Measurements from ENCODE around the gene PRR13.

PRR13 gene

DNA sequence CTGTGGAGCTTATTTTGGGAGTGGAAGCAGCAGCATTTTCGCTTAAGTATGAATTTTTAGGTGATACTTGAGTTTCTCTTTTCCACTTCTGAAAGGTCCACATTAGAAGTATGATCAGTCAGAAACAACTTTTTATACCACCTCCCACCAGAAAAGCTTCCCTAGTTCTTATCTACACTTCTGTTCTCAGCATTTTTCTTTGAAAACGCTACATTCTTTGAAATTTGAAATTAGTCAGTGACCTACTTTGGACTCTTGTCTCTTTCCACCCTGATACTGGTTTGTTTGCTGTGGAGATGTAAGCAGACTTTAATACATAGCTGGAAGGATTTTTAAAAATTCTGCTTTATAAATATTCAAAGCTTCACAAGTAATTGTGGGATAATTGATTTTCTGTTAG is 32.5 kb downstream of the PRR13 start:
- WGBS (ENCODE audit: extremely low coverage, insufficient coverage, insufficient read length): no CpG with 5 or more reads among the region's 2 CpGs
- no peaks in the 10 kb centered on the region for H3K9me3 ChIP-seq (ENCODE audit: insufficient read depth, low read depth, low read length)

DNA sequence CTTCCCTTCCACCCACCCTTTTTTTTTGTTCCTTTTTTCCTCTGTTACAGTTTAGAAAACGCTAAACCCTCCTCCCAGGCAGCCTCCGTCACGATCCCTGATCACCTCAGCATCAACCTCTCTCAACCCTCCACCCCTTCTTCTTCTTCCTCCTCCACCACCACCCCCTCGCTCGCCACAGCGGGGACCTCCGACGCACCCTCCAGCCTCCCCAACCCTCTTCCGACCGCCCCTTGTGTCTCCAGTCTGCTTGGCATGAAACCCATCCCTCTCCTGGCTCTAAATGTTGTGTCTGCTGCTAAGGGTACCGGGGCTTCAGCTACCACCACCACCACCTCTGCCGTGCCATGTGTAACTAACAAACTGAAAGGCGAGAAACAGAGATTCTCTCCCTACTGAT is 33.3 kb downstream of the PRR13 start:
- no peak overlapping the region for H3K23ac ChIP-seq (ENCODE audit: low read length)
- no peak overlapping the region for H3K27ac ChIP-seq (ENCODE audit: low read depth, low read length)
- H2BK5ac ChIP-seq (ENCODE audit: low read depth, low read length, poor library complexity): no peak overlapping the region
- 100% methylated on average over 2 of the region's 13 CpGs for WGBS (ENCODE audit: extremely low coverage, insufficient coverage, insufficient read length)
- H4K91ac ChIP-seq (ENCODE audit: low read depth, low read length): no peak overlapping the region
- no peak overlapping the region for H3K4me3 ChIP-seq (ENCODE audit: low read depth, low read length)
- no peak for DNase-seq
- H3K9me3 ChIP-seq (ENCODE audit: insufficient read depth, low read depth, low read length): no peaks in the 10 kb centered on the region
- H3K18ac ChIP-seq (ENCODE audit: low read length): no peak overlapping the region
- no peaks in the 10 kb centered on the region for H3K79me1 ChIP-seq (ENCODE audit: low read length)
- no peaks in the 10 kb centered on the region for H3K4me1 ChIP-seq (ENCODE audit: control insufficient read depth in 1 of 2, insufficient read depth in 2 of 2, low read length in 2 of 2)
- H3K9ac ChIP-seq (ENCODE audit: low read length): no peak overlapping the region
- H3K14ac ChIP-seq (ENCODE audit: low read length): no peak overlapping the region
- H3K36me3 ChIP-seq (ENCODE audit: control insufficient read depth in 1 of 2, insufficient read depth in 2 of 2, low read length in 2 of 2): peaks cover 29 to 74% of the 10 kb centered on the region in 2 experiments
- H4K12ac ChIP-seq (ENCODE audit: low read depth, low read length): no peak overlapping the region
- H4K8ac ChIP-seq (ENCODE audit: low read depth, low read length): no peak overlapping the region
- H3K4me2 ChIP-seq (ENCODE audit: low read length): no peak overlapping the region
- H3K27me3 ChIP-seq (ENCODE audit: insufficient read depth, low read length): no peaks in the 10 kb centered on the region
- no peak overlapping the region for H2BK12ac ChIP-seq (ENCODE audit: low read length)
- no peaks in the 10 kb centered on the region for H3K79me2 ChIP-seq (ENCODE audit: control insufficient read depth, insufficient read depth, low read length, poor library complexity)
- H3K4ac ChIP-seq (ENCODE audit: low read depth, low read length): no peak overlapping the region
- H2AFZ ChIP-seq (ENCODE audit: insufficient read depth, low read length, poor library complexity): no peak overlapping the region
- H2AK5ac ChIP-seq (ENCODE audit: low read length): no peak overlapping the region
- H2BK120ac ChIP-seq (ENCODE audit: insufficient read depth, low read length, poor library complexity): no peak overlapping the region

More for the DNA sequence above, 32.5 kb downstream of the PRR13 start:
- Histone ChIP-seq H3K27ac (ENCODE audit: low read depth, low read length) (no peak overlapping the region), H3K79me1 (ENCODE audit: low read length) (no peaks in the 10 kb centered on the region), H3K23ac (ENCODE audit: low read length) (no peak overlapping the region), H4K8ac (ENCODE audit: low read depth, low read length) (no peak overlapping the region), H3K4me2 (ENCODE audit: low read length) (no peak overlapping the region), H4K12ac (ENCODE audit: low read depth, low read length) (no peak overlapping the region), H3K27me3 (ENCODE audit: insufficient read depth, low read length) (no peaks in the 10 kb centered on the region), H3K18ac (ENCODE audit: low read length) (no peak overlapping the region), H3K79me2 (ENCODE audit: control insufficient read depth, insufficient read depth, low read length, poor library complexity) (no peaks in the 10 kb centered on the region), H2BK5ac (ENCODE audit: low read depth, low read length, poor library complexity) (no peak overlapping the region), H3K4ac (ENCODE audit: low read depth, low read length) (no peak overlapping the region), H4K91ac (ENCODE audit: low read depth, low read length) (no peak overlapping the region), H3K9ac (ENCODE audit: low read length) (no peak overlapping the region), H2BK120ac (ENCODE audit: insufficient read depth, low read length, poor library complexity) (no peak overlapping the region), H2AK5ac (ENCODE audit: low read length) (no peak overlapping the region), H3K4me1 (ENCODE audit: control insufficient read depth in 1 of 2, insufficient read depth in 2 of 2, low read length in 2 of 2) (no peaks in the 10 kb centered on the region), H2BK12ac (ENCODE audit: low read length) (no peak overlapping the region), H3K4me3 (ENCODE audit: low read depth, low read length) (no peak overlapping the region), H3K36me3 (ENCODE audit: control insufficient read depth in 1 of 2, insufficient read depth in 2 of 2, low read length in 2 of 2) (peaks cover 36 to 77% of the 10 kb centered on the region in 2 experiments), H3K14ac (ENCODE audit: low read length) (no peak overlapping the region), H2AFZ (ENCODE audit: insufficient read depth, low read length, poor library complexity) (no peak overlapping the region)
- DNase-seq: no peak

DNA sequence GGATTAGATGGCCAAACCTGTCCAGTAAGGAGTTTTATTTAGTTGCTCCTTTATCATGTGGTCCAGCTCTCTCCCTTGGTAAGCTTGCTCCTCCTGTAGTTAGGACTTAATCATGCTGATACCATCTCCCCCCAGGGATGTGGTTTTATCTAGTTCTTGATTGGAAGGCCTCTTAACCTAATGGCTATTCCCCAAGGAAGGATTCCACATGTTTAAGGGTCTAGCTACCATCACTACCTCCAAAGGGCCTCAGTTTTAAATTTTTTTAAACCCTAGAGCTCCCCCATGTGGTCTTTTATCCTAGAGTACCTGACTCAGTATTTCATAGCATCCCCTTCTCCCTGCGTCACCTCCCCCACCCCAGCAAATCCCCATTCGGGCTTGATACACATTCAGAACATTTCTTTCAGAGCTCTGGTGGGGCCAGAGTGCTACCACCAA is 35.3 kb downstream of the PRR13 start:
- Histone ChIP-seq H4K12ac (ENCODE audit: low read depth, low read length) (no peak overlapping the region), H3K79me2 (ENCODE audit: control insufficient read depth, insufficient read depth, low read length, poor library complexity) (no peaks in the 10 kb centered on the region), H2AFZ (ENCODE audit: insufficient read depth, low read length, poor library complexity) (no peak overlapping the region), H2AK5ac (ENCODE audit: low read length) (no peak overlapping the region), H3K14ac (ENCODE audit: low read length) (no peak overlapping the region), H3K4me3 (ENCODE audit: low read depth, low read length) (no peak overlapping the region), H3K79me1 (ENCODE audit: low read length) (no peaks in the 10 kb centered on the region), H3K36me3 (ENCODE audit: control insufficient read depth in 1 of 2, insufficient read depth in 2 of 2, low read length in 2 of 2) (peaks cover 27 to 72% of the 10 kb centered on the region in 2 experiments), H2BK120ac (ENCODE audit: insufficient read depth, low read length, poor library complexity) (no peak overlapping the region), H3K4ac (ENCODE audit: low read depth, low read length) (no peak overlapping the region), H3K18ac (ENCODE audit: low read length) (no peak overlapping the region), H3K4me2 (ENCODE audit: low read length) (no peak overlapping the region), H2BK12ac (ENCODE audit: low read length) (no peak overlapping the region), H3K9ac (ENCODE audit: low read length) (no peak overlapping the region), H2BK5ac (ENCODE audit: low read depth, low read length, poor library complexity) (no peak overlapping the region), H4K91ac (ENCODE audit: low read depth, low read length) (no peak overlapping the region), H3K9me3 (ENCODE audit: insufficient read depth, low read depth, low read length) (no peaks in the 10 kb centered on the region), H4K8ac (ENCODE audit: low read depth, low read length) (no peak overlapping the region), H3K27ac (ENCODE audit: low read depth, low read length) (no peak overlapping the region), H3K27me3 (ENCODE audit: insufficient read depth, low read length) (no peaks in the 10 kb centered on the region), H3K23ac (ENCODE audit: low read length) (no peak overlapping the region), H3K4me1 (ENCODE audit: control insufficient read depth in 1 of 2, insufficient read depth in 2 of 2, low read length in 2 of 2) (no peaks in the 10 kb centered on the region)
- DNase-seq: peak in 1 of 2 donors; percentile 29
- WGBS (ENCODE audit: extremely low coverage, insufficient coverage, insufficient read length): no CpG with 5 or more reads among the region's 2 CpGs

DNA sequence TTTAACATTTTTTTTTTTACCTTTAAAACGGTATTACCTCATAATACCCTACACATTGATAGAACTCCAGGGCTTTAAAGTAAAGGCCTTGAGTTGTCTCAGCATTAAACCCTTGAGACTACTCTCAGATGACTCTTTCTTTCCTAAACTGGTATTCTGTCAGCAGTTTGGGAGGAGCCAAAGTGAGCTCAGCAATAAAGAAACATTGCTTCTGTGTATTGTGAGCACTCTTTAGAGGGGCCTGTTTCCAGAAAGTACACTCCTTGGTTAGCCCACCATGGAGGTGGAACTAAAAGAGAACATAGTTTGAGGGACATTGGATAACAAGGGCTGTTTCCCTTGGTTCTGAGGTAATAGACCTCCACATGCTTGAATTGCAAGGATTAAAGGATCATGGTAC is 37.3 kb downstream of the PRR13 start:
- no peak overlapping the region for H4K8ac ChIP-seq (ENCODE audit: low read depth, low read length)
- H3K23ac ChIP-seq (ENCODE audit: low read length): no peak overlapping the region
- H3K9ac ChIP-seq (ENCODE audit: low read length): no peak overlapping the region
- no peaks in the 10 kb centered on the region for H3K9me3 ChIP-seq (ENCODE audit: insufficient read depth, low read depth, low read length)
- no peak overlapping the region for H3K14ac ChIP-seq (ENCODE audit: low read length)
- H2BK5ac ChIP-seq (ENCODE audit: low read depth, low read length, poor library complexity): no peak overlapping the region
- peaks cover 37 to 76% of the 10 kb centered on the region in 2 experiments for H3K36me3 ChIP-seq (ENCODE audit: control insufficient read depth in 1 of 2, insufficient read depth in 2 of 2, low read length in 2 of 2)
- H3K27ac ChIP-seq (ENCODE audit: low read depth, low read length): no peak overlapping the region
- H4K12ac ChIP-seq (ENCODE audit: low read depth, low read length): no peak overlapping the region
- no peak overlapping the region for H2BK12ac ChIP-seq (ENCODE audit: low read length)
- H2AK5ac ChIP-seq (ENCODE audit: low read length): no peak overlapping the region
- H3K79me1 ChIP-seq (ENCODE audit: low read length): no peaks in the 10 kb centered on the region
- H3K4ac ChIP-seq (ENCODE audit: low read depth, low read length): no peak overlapping the region
- no peak overlapping the region for H3K4me3 ChIP-seq (ENCODE audit: low read depth, low read length)
- H3K27me3 ChIP-seq (ENCODE audit: insufficient read depth, low read length): no peaks in the 10 kb centered on the region
- no peak overlapping the region for H3K18ac ChIP-seq (ENCODE audit: low read length)
- H4K91ac ChIP-seq (ENCODE audit: low read depth, low read length): no peak overlapping the region
- H2BK120ac ChIP-seq (ENCODE audit: insufficient read depth, low read length, poor library complexity): no peak overlapping the region
- H3K79me2 ChIP-seq (ENCODE audit: control insufficient read depth, insufficient read depth, low read length, poor library complexity): no peaks in the 10 kb centered on the region
- DNase-seq: no peak
- no peak overlapping the region for H3K4me2 ChIP-seq (ENCODE audit: low read length)
- H3K4me1 ChIP-seq (ENCODE audit: control insufficient read depth in 1 of 2, insufficient read depth in 2 of 2, low read length in 2 of 2): no peaks in the 10 kb centered on the region
- 100% methylated on average over 1 of the region's 1 CpG for WGBS (ENCODE audit: extremely low coverage, insufficient coverage, insufficient read length)
- H2AFZ ChIP-seq (ENCODE audit: insufficient read depth, low read length, poor library complexity): no peak overlapping the region
